Transverse colon (tissue), 4 donors: Measurements from ENCODE around the gene FAM20B.

Source experiments
- CTCF ChIP-seq, 5 experiments: fragments of 200-600 bp in 3 of 5; fragments of 450-650 bp in 2 of 5; sonication (generic) in 3 of 5; IDR thresholded peaks; 1 replicate in 2 of 5; 2 replicates in 3 of 5; pipeline ENCODE4 v1.5.1; 2016 to 2017; ENCODE audit warnings: antibody characterized with exemption in 5 of 5, inconsistent platforms in 3 of 5, mild to moderate bottlenecking in 2 of 5, moderate library complexity in 1 of 5
- POLR2AphosphoS5 ChIP-seq, 3 donors: sonication (generic); formaldehyde crosslinking; IDR thresholded peaks; one replicate each; pipeline ENCODE4 v1.6.1; 2016; ENCODE audit warnings: antibody characterized with exemption in 3 of 3

DNA sequence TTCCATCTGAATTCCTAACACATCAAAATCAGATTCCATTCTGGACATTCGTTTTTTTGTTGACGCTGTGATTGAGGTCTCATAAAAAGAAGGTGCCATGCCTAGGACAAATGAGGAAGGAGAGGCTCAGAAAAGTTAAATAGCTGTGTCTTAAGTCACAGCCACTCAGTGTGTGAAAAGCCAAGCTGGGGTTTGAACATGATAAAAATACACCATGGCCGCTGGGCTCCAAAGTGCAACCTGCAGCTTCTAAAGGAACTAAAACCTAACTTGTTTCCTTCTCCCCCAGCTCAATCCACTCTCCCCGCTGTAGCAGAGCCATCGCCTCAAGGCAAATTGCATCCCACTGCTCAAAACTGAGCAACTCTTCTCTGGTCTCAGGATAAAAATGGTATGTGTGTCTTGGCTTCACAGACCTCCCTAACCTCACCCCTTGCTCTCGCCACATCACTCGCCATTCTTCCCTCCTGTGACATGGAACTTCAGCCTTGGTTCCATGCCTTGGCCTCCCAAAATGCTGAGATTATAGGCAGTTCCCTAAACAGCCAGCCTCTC lies 22.1 kb upstream of the FAM20B start:
- no peak for TF ChIP-seq CTCF (IDR thresholded peaks at IDR 0.05)
- TF ChIP-seq POLR2AphosphoS5 (IDR thresholded peaks at IDR 0.05) = no peak
